GM10266 (cell line): ENCODE results near the gene TMEM178B.

Source experiments
- DNase-seq: peaks from one replicate; pipeline ENCODE4 v3.0.0; 2012; ENCODE audit errors: extremely low spot score
- CTCF ChIP-seq: IDR thresholded peaks from 2 replicates; pipeline ENCODE4 v1.5.1; 2012; ENCODE audit warnings: mild to moderate bottlenecking, low read depth; ENCODE audit not compliant: control insufficient read depth, insufficient read depth; ENCODE audit errors: missing control alignments

Gene TMEM178B

GRCh38 chr7:141363748-141364147, 289.9 kb downstream of the TMEM178B start:
- no peak for TF ChIP-seq CTCF
- no peak for DNase-seq

GRCh38 chr7:141366091-141366621, 292.3 kb downstream of the TMEM178B start:
- no peak for DNase-seq
- no peak for TF ChIP-seq CTCF

- no peak for DNase-seq
- TF ChIP-seq CTCF = no peak
These were observed 295.6 kb downstream of the TMEM178B start for GRCh38 chr7:141369422-141369821.

GRCh38 chr7:141370178-141370577, 296.3 kb downstream of the TMEM178B start:
- no peak for TF ChIP-seq CTCF
- DNase-seq = no peak

GRCh38 chr7:141370650-141371049, 296.8 kb downstream of the TMEM178B start:
- DNase-seq = no peak
- no peak for TF ChIP-seq CTCF

- no peak for TF ChIP-seq CTCF
- no peak for DNase-seq
These were observed 300.6 kb downstream of the TMEM178B start for GRCh38 chr7:141374425-141374824.

GRCh38 chr7:141375442-141375841, 301.6 kb downstream of the TMEM178B start:
- TF ChIP-seq CTCF = no peak
- DNase-seq = no peak
